HG03575 (cell line): ENCODE results near the gene LRP8.

ENCODE experiments used
- ATAC-seq: cut with Tn5 transposase; IDR thresholded peaks from one replicate; pipeline ENCODE4 v1.9.1; 2021; ENCODE audit not compliant: unreplicated experiment, insufficient number of reproducible peaks, low FRiP score; ENCODE audit errors: extremely low read depth

Gene LRP8

GRCh38 chr1:53256511-53257453 lies 71.1 kb downstream of the LRP8 start:
- ATAC-seq = no peak

DNA sequence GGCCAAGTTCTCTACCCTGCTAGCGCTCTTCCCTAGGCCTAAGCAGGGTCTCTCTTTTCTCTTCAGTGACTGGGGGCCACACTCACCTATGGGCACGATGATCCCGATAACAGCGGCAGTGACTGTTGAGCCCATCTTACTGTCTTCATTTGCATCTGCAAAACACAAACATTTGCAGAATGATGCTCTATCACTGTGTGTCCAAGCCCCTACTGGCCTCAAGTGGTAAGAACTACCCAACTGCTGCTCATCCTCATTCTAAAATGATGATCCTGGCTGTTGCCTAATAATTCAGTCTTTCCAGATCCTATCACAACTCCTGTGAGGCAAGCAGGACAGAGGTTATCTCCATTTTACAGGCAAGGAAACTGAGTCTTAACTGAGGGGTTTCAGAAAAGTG lies 72.8 kb downstream of the LRP8 start:
- ATAC-seq = no peak

DNA sequence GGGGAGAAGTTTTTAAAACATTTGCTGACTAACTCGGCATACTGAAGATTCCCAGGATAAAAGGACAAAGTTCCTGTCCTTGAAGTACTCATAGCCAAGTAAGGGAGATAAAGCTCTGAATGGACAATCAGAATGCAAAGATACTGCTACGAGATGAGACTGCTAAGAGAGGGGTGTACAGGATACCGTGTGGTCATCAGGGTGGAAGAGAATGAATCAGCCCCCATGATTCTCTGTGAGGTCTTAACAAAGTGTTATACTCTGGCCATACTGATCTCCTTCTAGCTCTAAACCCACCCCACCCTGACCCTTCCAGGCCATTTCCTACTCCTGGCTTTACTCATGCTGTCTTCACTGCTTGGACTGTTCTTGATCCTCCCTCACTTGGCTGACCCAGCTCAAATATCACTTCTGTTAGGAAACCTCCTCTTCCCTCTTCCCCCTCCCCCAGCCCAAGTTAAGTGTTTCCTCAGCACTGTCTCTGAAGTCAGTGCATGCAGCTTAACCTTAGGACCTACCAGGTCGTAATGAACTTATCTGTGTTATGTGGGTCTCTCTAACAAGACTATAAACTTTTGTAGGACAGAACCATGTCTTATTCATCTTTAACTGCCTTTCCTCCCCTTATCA lies 73.7 kb downstream of the LRP8 start:
- ATAC-seq = no peak

DNA sequence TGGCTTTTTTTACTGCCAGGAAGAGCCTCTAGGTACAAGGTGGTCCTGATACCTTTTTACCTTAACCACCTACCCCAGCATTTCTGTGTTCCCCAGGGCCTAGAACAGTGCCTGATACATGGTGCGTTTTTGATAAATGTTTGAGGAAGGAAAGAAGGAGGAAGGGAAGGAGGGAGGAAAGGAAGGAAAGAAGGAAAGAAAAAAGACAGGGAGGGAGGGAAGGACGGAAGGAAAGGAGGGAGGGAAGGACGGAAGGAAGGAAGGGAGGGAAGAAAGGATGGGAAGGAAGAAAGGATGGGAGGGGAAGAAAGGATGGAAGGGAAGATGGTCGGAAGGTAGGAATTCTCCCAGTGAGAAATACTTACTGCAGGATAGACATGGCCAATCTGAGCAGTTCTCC lies 77.5 kb downstream of the LRP8 start:
- ATAC-seq = no peak

GRCh38 chr1:53249706-53250105 lies 78.2 kb downstream of the LRP8 start:
- no peak for ATAC-seq

DNA sequence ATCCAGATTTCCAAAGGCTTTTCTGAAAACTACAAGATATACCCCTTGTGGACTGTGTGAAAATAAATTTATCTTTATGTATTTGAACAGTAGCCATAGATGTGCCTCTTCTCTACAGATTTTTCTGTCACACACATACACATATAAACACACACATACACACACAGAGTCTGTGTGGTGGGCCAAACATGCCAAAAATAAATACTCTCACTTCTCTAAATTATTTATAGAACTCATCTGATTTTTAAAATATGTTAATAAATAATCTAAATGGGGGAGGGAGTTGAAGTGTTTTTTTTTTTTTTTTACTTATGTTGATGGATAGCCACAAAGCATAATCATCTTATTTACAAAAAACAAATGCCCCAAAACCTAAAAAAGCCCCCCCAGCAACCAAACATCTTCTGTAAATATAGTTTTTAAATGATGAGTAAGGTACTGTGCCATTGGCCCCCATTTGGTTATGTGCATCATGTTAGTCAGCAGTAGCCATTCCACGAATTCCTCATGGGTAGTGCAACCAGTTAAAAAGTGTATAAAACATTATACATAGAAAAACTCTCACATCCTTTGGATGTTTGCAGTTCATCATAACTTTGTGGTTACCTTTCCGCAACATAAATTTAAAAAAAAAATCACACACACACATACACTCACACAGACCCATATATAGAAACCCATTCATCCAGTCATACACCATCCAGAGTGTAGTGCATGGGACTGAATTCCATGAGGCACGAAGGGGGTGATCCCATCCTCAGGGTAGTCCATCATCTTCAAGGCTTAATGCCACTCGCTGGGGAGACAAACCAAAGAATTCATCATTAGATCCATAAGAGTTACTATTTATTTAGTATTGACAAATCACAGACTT lies 81.4 kb downstream of the LRP8 start:
- no peak for ATAC-seq

DNA sequence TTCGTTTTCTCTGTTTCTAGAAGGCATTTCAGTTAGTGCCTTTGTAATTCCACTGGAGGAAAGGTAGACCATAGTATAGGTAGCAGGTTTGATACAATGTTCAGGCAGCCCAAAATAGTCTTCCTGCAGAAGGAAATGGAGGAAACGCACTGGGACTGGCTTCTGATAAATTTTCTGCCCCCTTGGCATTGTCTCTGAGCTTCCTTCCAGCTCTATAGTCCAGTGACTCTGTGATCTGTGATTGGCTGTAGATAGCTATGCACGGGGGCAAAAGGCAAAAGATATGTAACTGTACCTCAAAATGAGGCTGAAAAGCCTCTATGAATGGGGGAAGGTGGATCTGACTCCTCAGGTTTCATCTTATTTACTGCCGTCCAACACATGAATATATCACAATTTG lies 83.7 kb downstream of the LRP8 start:
- ATAC-seq = no peak

DNA sequence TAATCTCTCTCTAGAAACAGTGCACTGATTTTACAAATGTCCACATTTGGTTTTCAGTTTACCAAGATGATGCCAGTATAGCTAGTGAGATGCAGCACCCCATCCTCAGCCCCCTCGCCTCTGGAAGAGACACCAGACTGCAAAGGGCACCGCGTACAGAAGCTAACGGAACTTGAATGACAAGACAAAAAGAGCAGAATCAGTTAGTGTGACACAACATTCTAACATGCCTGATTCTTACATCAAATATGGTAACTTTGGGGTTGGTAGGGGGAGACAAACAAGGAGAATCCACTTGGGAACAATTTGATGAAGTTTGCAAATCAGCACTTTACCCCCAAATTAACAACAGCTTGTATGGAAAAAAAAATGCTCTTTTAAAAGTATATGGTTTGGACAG lies 85.5 kb downstream of the LRP8 start:
- ATAC-seq = no peak

DNA sequence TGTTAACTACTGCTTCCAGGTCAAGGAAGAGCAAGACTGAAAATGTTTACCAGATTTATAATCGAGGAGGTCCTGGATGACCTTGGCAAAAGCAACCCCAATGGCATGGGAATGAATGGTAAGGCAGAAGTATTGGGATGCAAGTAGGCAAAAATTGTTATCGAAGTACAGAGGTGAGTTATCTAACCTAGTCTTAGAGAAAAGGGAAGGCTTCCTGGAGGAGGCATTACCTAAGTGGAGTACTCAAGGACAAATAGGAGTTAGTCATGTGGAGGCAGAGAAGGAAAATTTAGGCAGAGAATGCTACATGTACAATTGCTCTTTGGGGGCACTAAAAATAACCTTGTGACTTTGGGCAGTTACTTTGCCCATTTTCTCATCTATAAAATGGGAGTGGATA lies 86.0 kb downstream of the LRP8 start:
- ATAC-seq = no peak

GRCh38 chr1:53238197-53239155 lies 89.4 kb downstream of the LRP8 start, which contains the start of gene MAGOH:
TSS of gene MAGOH (minus strand) at chr1:53238518. CDS start at chr1:53238448, 70 bp downstream.
- peak; percentile 78 for ATAC-seq

- ATAC-seq = no peak
These were observed 90.2 kb downstream of the LRP8 start for GRCh38 chr1:53237638-53238037.

- ATAC-seq = no peak
These were observed 106.9 kb downstream of the LRP8 start for GRCh38 chr1:53220962-53221286.

DNA sequence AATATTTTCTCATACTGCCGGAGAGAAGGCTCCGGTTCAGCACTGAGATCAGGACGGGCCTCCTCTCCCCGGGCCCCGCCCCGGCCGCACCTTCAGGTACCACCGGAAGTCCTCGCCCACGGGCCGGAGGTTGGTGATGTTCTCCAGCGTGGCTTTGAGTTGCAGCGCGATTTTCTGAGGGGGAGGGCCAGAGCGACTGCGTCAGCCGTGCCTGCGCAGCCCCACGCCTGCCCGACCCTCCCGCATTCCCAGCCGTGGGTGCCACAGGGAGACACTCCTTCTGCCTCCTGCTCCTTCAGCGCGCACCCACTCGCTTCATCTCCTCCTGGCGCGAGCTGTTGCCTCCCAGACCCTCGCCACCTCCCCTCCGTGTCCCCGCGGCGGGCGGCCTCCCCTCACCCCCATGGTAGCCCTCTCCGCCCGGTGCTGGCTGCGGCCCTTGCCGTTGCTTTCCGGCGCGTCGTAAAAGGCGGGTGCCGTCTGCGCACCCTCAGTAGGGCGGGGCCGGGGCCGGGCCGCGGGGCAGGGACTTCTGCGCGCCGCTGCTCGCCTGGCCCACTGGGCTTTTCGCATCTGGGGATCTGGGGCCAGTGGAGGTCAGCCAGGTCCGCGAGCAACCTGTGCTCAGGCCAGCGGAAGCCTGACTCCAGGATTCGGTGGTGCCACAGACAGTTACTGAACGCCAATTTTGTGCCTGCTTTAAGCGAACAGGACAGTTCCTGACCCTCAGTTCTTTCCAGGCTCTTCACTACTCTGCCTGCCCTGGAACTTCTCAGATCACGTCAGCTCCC lies 107.5 kb downstream of the LRP8 start, which contains the start of gene CZIB:
Gene CZIB (minus strand): TSS at position 464 of the 791 bp plus-strand sequence. CDS start 59 bp downstream, at position 405.
- peak; percentile 85 for ATAC-seq

DNA sequence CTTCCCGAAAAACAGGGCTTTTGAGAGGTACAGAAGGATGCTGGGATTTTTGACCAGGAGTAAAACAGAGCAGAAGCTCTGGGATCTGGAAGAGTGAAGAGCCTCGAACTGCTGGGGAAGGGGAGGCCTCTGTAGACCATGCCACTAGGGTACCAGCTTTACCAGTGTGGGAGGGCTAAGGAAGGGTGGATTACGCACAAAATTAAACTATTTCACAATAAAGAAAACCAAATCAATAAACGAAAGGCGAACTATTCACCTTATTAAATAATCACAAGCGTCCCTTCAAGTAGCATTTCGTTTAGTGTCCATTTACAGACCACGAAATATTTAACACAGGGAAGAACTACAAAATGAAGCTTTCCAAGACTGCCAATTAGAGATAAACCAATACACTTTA lies 108.2 kb downstream of the LRP8 start:
- ATAC-seq = no peak

DNA sequence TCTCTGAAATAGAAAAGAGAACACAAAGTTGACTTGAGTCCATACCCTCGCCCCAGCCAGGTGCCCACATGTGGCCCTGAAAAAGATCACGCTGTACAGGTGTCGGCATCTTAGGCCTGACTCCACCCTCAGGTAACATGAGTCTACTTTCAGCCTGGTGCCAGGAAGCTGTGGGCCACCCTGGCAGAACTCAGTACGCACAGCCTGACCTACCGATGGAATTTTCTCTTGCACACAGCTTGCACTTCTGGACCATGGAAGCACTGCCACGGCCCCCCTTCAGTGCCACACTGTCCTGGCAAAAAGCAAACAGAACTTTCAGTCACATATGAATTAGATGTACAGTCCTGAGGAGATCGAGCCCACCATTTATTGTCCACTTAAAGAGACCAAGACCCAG lies 109.7 kb downstream of the LRP8 start:
- ATAC-seq = no peak

GRCh38 chr1:53214376-53214940 lies 113.4 kb downstream of the LRP8 start:
- ATAC-seq = no peak

GRCh38 chr1:53210954-53211353 lies 116.9 kb downstream of the LRP8 start:
- no peak for ATAC-seq
